Measurements from ENCODE around the gene WASHC1.
A peak's percentile ranks its signal among the peaks of the same experiment; 100 is the strongest.
"Not testable (repeated sequence)": the region's sequence is repeated elsewhere in the genome, so short reads cannot be mapped to it uniquely, and the experiment has no call there.

The WASHC1 gene

DNA sequence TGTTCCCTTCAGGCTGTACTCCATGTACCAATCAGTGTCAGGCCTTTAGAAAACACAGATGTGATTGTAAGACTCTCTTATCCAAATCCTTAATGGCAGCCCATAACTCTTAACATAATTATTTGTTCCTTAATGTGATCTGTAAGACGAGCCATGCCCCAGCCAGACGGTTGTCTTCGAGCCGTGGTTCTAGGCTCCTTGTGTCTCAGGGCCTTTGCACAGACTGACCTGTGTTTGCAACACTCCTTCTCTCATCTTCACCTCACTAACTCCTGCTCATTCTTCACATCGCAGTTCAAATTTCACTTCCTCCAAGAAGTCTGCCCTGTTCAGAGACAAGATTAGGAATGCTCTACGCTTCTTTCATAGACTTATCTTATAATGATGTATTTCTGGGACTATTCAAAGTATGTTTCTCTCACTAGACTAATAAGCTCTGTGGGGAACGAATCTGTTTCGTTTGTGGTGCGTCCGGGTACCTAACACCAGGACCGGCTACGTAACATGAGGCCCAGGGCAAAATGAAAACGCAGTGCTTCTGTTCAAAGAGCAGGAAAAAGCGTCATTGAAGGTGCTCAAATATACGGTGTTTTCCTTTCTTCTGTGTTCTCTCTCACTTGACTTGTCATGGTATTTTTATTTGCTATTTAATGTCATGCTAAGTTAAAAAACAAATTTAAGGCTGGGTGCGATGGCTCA lies 16.1 kb upstream of the WASHC1 start:
- H3K79me2 ChIP-seq (ENCODE audit: control insufficient read depth, insufficient read depth, low read length, unreplicated experiment); H3K27me3 ChIP-seq (ENCODE audit: insufficient read depth, low read length); H3K4me1 ChIP-seq (ENCODE audit: control insufficient read depth, insufficient read depth, low read length, unreplicated experiment); H3K36me3 ChIP-seq (ENCODE audit: insufficient read depth, low read length); H3K27ac ChIP-seq (ENCODE audit: low read depth, low read length); H3K4me3 ChIP-seq (ENCODE audit: low read depth, low read length); H2AFZ ChIP-seq (ENCODE audit: low read length, unreplicated experiment): not testable (repeated sequence)

DNA sequence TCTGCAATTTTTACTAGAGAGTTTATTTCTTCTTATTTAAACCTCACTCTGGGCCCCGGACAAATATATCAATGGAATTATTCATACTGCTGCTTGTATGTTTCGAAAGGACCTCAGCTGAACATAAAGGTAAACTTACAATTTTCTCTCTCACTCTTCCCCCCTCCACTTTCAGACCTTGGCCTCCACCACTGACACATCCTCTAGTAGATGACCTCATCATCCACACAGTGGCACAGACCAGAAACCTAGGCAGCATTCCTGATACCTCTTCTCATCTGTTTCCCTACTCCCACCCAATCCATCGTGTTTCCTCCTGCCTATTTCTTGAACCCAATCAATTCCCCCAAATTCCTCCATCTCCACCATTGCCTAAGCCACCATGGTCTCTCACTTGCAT lies 15.2 kb upstream of the WASHC1 start:
- not testable (repeated sequence) for H3K27ac ChIP-seq (ENCODE audit: low read depth, low read length); H3K79me2 ChIP-seq (ENCODE audit: control insufficient read depth, insufficient read depth, low read length, unreplicated experiment); H3K27me3 ChIP-seq (ENCODE audit: insufficient read depth, low read length); H3K4me1 ChIP-seq (ENCODE audit: control insufficient read depth, insufficient read depth, low read length, unreplicated experiment); H2AFZ ChIP-seq (ENCODE audit: low read length, unreplicated experiment); H3K4me3 ChIP-seq (ENCODE audit: low read depth, low read length); H3K36me3 ChIP-seq (ENCODE audit: insufficient read depth, low read length)

DNA sequence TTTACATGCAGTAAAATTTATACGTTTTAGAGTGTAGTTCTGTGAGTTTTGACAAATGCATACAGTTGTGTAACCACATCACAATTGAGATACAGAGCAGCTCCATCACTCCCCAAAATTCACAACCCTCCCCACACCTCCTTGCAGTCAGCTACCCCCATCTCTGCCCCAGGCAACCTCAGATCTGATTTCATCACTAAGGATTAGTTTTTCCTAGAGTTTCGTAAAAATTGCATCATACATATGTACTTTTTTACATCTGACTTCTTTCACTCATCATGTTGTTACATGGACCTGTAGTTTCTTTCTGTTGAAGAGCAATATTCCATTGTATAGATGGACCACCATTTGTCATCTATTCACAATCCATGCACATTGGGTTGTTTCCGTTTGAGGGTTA lies 14.4 kb upstream of the WASHC1 start:
- H3K79me2 ChIP-seq (ENCODE audit: control insufficient read depth, insufficient read depth, low read length, unreplicated experiment); H3K4me3 ChIP-seq (ENCODE audit: low read depth, low read length); H2AFZ ChIP-seq (ENCODE audit: low read length, unreplicated experiment); H3K27ac ChIP-seq (ENCODE audit: low read depth, low read length); H3K27me3 ChIP-seq (ENCODE audit: insufficient read depth, low read length); H3K36me3 ChIP-seq (ENCODE audit: insufficient read depth, low read length); H3K4me1 ChIP-seq (ENCODE audit: control insufficient read depth, insufficient read depth, low read length, unreplicated experiment): not testable (repeated sequence)

DNA sequence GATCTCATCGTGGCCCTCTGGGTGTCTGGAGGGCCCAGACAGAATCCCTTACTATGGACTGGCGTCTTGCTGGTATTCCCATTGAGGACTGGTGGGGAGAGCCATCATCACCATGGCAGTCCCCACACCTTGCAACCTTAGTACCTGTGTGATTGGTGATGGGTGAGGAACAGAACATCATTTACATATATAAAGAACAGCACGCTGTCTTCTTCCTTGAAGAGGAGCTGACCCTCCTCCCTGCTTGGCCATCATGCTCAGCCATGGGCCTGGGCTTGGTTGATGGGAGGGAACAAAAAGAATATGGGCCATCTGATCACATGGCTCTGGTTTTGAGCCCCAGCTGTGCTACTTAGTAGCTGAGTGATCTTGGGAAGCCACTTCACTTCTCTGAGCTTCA lies 13.9 kb upstream of the WASHC1 start:
- not testable (repeated sequence) for H3K36me3 ChIP-seq (ENCODE audit: insufficient read depth, low read length); H3K27ac ChIP-seq (ENCODE audit: low read depth, low read length); H3K4me3 ChIP-seq (ENCODE audit: low read depth, low read length); H3K79me2 ChIP-seq (ENCODE audit: control insufficient read depth, insufficient read depth, low read length, unreplicated experiment); H2AFZ ChIP-seq (ENCODE audit: low read length, unreplicated experiment); H3K4me1 ChIP-seq (ENCODE audit: control insufficient read depth, insufficient read depth, low read length, unreplicated experiment); H3K27me3 ChIP-seq (ENCODE audit: insufficient read depth, low read length)

DNA sequence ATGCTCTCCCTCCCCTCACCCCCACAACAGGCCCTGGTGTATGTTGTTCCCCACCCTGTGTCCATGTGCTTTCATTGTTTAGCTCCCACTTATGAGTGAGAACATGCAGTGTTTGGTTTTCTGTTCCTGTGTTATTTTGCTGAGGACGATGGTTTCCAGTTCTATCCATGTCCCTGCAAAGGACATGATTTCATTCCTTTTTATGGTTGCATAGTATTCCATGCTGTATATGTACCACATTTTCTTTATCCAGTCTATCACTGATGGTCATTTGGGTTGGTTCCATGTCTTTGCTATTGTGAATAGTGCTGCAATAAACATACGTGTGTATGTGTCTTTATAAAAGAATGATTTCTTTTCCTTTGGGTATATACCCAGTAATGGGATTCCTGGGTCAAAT lies 12.6 kb upstream of the WASHC1 start:
- H3K27me3 ChIP-seq (ENCODE audit: insufficient read depth, low read length); H3K79me2 ChIP-seq (ENCODE audit: control insufficient read depth, insufficient read depth, low read length, unreplicated experiment); H2AFZ ChIP-seq (ENCODE audit: low read length, unreplicated experiment); H3K4me3 ChIP-seq (ENCODE audit: low read depth, low read length); H3K4me1 ChIP-seq (ENCODE audit: control insufficient read depth, insufficient read depth, low read length, unreplicated experiment); H3K27ac ChIP-seq (ENCODE audit: low read depth, low read length); H3K36me3 ChIP-seq (ENCODE audit: insufficient read depth, low read length): not testable (repeated sequence)

DNA sequence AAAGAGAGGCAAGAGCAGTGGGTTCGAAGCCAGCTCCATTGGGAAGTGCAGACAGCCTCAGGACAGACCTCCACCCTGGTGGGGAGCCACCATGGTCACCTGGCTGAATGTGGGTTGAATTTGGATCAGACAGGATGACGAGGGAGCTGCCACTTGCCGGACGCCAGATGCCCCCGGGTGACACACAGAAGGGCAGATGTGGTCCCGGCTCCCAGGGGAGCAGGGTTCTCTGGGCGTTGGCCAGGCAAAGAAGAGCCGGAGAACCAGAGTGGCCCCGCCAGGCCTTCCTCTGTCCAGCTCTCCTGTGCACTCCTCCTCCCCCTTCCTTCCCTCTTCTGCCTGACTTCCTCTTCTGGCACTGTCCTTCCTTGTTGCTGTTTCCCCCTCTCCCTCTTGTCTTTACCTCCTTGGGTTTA lies 12.0 kb upstream of the WASHC1 start:
- not testable (repeated sequence) for H3K4me1 ChIP-seq (ENCODE audit: control insufficient read depth, insufficient read depth, low read length, unreplicated experiment); H3K4me3 ChIP-seq (ENCODE audit: low read depth, low read length); H3K79me2 ChIP-seq (ENCODE audit: control insufficient read depth, insufficient read depth, low read length, unreplicated experiment); H3K36me3 ChIP-seq (ENCODE audit: insufficient read depth, low read length); H3K27me3 ChIP-seq (ENCODE audit: insufficient read depth, low read length); H3K27ac ChIP-seq (ENCODE audit: low read depth, low read length); H2AFZ ChIP-seq (ENCODE audit: low read length, unreplicated experiment)

DNA sequence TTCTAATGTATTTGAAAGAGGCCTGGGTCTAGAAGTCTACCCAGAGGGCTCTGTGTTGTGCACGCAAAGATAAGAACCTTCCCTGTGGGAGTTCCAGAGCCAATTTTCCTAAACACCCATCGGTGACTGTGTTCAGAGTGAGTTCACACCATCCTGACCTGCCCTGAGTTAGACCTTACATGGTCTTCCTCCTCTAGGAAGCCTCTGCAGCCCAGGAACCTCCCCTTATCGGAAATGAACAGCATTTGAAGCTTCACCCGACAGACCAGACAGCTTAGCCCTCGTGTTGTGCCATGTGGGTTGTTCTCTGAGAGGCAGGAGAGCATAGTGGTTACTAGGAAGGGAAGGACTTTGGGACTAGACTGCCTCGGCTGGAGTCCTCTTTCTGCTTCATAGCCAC lies 3.1 kb upstream of the WASHC1 start:
- H3K4me3 ChIP-seq (ENCODE audit: low read depth, low read length); H3K4me1 ChIP-seq (ENCODE audit: control insufficient read depth, insufficient read depth, low read length, unreplicated experiment); H2AFZ ChIP-seq (ENCODE audit: low read length, unreplicated experiment); H3K36me3 ChIP-seq (ENCODE audit: insufficient read depth, low read length); H3K79me2 ChIP-seq (ENCODE audit: control insufficient read depth, insufficient read depth, low read length, unreplicated experiment); H3K27ac ChIP-seq (ENCODE audit: low read depth, low read length); H3K27me3 ChIP-seq (ENCODE audit: insufficient read depth, low read length): not testable (repeated sequence)

DNA sequence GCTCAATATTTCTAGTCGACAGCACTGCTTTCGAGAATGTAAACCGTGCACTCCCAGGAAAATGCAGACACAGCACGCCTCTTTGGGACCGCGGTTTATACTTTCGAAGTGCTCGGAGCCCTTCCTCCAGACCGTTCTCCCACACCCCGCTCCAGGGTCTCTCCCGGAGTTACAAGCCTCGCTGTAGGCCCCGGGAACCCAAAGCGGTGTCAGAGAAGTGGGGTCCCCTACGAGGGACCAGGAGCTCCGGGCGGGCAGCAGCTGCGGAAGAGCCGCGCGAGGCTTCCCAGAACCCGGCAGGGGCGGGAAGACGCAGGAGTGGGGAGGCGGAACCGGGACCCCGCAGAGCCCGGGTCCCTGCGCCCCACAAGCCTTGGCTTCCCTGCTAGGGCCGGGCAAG lies 481 bp downstream of the WASHC1 start:
- peak overlapping the region; percentile 60 for H3K4me3 ChIP-seq (ENCODE audit: low read depth, low read length)
- not testable (repeated sequence) for H2AFZ ChIP-seq (ENCODE audit: low read length, unreplicated experiment); H3K4me1 ChIP-seq (ENCODE audit: control insufficient read depth, insufficient read depth, low read length, unreplicated experiment); H3K36me3 ChIP-seq (ENCODE audit: insufficient read depth, low read length); H3K27ac ChIP-seq (ENCODE audit: low read depth, low read length); H3K27me3 ChIP-seq (ENCODE audit: insufficient read depth, low read length); H3K79me2 ChIP-seq (ENCODE audit: control insufficient read depth, insufficient read depth, low read length, unreplicated experiment)

DNA sequence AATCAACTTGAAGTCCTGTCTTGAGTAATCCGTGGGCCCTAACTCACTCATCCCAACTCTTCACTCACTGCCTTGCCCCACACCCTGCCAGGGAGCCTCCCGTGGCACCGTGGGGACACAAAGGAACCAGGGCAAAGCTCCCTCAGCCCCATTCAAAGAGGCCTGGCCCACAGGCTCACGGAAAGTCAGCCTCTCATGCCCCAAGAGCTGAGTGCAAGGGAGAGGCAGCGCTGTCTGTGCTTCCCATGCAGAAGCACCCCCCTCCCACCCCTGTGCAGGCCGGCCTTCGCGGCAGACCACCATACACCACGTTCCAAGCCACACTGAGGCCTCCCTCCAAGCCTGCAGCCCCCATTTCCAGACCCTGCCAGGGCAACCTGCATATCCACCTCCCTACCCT lies 7.6 kb downstream of the WASHC1 start:
- not testable (repeated sequence) for H3K4me1 ChIP-seq (ENCODE audit: control insufficient read depth, insufficient read depth, low read length, unreplicated experiment); H3K4me3 ChIP-seq (ENCODE audit: low read depth, low read length); H3K36me3 ChIP-seq (ENCODE audit: insufficient read depth, low read length); H2AFZ ChIP-seq (ENCODE audit: low read length, unreplicated experiment); H3K27ac ChIP-seq (ENCODE audit: low read depth, low read length); H3K79me2 ChIP-seq (ENCODE audit: control insufficient read depth, insufficient read depth, low read length, unreplicated experiment); H3K27me3 ChIP-seq (ENCODE audit: insufficient read depth, low read length)

DNA sequence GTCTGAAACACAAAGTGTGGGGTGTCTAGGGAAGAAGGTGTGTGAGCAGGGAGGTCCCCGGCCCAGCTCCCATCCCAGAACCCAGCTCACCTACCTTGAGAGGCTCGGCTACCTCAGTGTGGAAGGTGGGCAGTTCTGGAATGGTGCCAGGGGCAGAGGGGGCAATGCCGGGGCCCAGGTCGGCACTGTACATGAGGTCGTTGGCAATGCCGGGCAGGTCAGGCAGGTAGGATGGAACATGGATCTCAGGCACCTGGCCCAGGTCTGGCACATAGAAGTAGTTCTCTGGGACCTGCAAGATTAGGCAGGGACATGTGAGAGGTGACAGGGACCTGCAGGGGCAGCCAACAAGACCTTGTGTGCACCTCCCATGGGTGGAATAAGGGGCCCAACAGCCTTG lies 12.4 kb downstream of the WASHC1 start:
- H3K27ac ChIP-seq (ENCODE audit: low read depth, low read length); H3K27me3 ChIP-seq (ENCODE audit: insufficient read depth, low read length); H3K4me1 ChIP-seq (ENCODE audit: control insufficient read depth, insufficient read depth, low read length, unreplicated experiment); H3K79me2 ChIP-seq (ENCODE audit: control insufficient read depth, insufficient read depth, low read length, unreplicated experiment); H3K36me3 ChIP-seq (ENCODE audit: insufficient read depth, low read length); H3K4me3 ChIP-seq (ENCODE audit: low read depth, low read length); H2AFZ ChIP-seq (ENCODE audit: low read length, unreplicated experiment): not testable (repeated sequence)

DNA sequence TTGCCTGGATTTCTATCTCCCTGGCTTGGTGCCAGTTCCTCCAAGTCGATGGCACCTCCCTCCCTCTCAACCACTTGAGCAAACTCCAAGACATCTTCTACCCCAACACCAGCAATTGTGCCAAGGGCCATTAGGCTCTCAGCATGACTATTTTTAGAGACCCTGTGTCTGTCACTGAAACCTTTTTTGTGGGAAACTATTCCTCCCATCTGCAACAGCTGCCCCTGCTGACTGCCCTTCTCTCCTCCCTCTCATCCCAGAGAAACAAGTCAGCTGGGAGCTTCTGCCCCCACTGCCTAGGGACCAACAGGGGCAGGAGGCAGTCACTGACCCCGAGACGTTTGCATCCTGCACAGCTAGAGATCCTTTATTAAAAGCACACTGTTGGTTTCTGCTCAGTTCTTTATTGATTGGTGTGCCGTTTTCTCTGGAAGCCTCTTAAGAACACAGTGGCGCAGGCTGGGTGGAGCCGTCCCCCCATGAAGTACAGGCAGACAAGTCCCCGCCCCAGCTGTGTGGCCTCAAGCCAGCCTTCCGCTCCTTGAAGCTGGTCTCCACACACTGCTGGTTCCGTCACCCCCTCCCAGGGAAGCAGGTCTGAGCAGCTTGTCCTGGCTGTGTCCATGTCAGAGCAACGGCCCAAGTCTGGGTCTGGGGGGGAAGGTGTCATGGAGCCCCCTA lies 15.0 kb downstream of the WASHC1 start:
- not testable (repeated sequence) for H3K4me3 ChIP-seq (ENCODE audit: low read depth, low read length); H3K36me3 ChIP-seq (ENCODE audit: insufficient read depth, low read length); H2AFZ ChIP-seq (ENCODE audit: low read length, unreplicated experiment); H3K79me2 ChIP-seq (ENCODE audit: control insufficient read depth, insufficient read depth, low read length, unreplicated experiment); H3K27ac ChIP-seq (ENCODE audit: low read depth, low read length); H3K4me1 ChIP-seq (ENCODE audit: control insufficient read depth, insufficient read depth, low read length, unreplicated experiment); H3K27me3 ChIP-seq (ENCODE audit: insufficient read depth, low read length)

Measured in ACC112 (cell line).